ENCODE data around the gene ZBTB18.

- TF ChIP-seq, protein P1, sequence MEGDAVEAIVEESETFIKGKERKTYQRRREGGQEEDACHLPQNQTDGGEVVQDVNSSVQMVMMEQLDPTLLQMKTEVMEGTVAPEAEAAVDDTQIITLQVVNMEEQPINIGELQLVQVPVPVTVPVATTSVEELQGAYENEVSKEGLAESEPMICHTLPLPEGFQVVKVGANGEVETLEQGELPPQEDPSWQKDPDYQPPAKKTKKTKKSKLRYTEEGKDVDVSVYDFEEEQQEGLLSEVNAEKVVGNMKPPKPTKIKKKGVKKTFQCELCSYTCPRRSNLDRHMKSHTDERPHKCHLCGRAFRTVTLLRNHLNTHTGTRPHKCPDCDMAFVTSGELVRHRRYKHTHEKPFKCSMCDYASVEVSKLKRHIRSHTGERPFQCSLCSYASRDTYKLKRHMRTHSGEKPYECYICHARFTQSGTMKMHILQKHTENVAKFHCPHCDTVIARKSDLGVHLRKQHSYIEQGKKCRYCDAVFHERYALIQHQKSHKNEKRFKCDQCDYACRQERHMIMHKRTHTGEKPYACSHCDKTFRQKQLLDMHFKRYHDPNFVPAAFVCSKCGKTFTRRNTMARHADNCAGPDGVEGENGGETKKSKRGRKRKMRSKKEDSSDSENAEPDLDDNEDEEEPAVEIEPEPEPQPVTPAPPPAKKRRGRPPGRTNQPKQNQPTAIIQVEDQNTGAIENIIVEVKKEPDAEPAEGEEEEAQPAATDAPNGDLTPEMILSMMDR (IDR thresholded peaks at IDR 0.05 in 2 of 3, conservative IDR thresholded peaks at IDR 0.05 in 1 of 3; ENCODE audit: borderline replicate concordance in 1 of 3, insufficient read depth in 1 of 3, low read depth in 2 of 3, low read length in 2 of 3) = no peak
- no peak for TF ChIP-seq POLR2AphosphoS5 (IDR thresholded peaks at IDR 0.05; ENCODE audit: low read depth, low read length)
- no peak for TF ChIP-seq POLR2A (IDR thresholded peaks at IDR 0.05; ENCODE audit: borderline replicate concordance, extremely low read depth, insufficient read depth, insufficient read length)
- TF ChIP-seq YY1 (IDR thresholded peaks at IDR 0.05; ENCODE audit: extremely low read depth, insufficient replicate concordance, low read depth, low read length) = no peak
- TF ChIP-seq RAD21 (IDR thresholded peaks at IDR 0.05; ENCODE audit: low read depth) = no peak
- no peak for TF ChIP-seq SRF (IDR thresholded peaks at IDR 0.05; ENCODE audit: low read depth)
- TF ChIP-seq EZH2 (IDR thresholded peaks at IDR 0.05) = no peak
- TF ChIP-seq REST (IDR thresholded peaks at IDR 0.05; ENCODE audit: low read depth) = no peak
- no peak for TF ChIP-seq CBX3 (IDR thresholded peaks at IDR 0.05; ENCODE audit: low read depth)
Observed at GRCh38 chr1:244065063-244065793, 14.1 kb downstream of the ZBTB18 start.

Measured in HCT116 (cell line).